SK-N-SH treated with all-trans-retinoic acid at 6 μM for 48 hours (cell line): Measurements from ENCODE around the gene KCNH2.

ENCODE experiments used
- ATAC-seq: fragments of 200-7000 bp; cut with Tn5 transposase; 3 replicates; pipeline ENCODE4 v1.9.1; 2020; ENCODE audit warnings: mild to moderate bottlenecking, moderate library complexity
- BACH2 ChIP-seq: fragments of 250-450 bp; sonication (Bioruptor Pico); IDR thresholded peaks from 2 replicates; pipeline ENCODE4 v1.9.0; 2021; ENCODE audit warnings: mild to moderate bottlenecking, borderline replicate concordance
- CSDC2 ChIP-seq: fragments of 250-450 bp; sonication (Bioruptor Pico); IDR thresholded peaks from 2 replicates; pipeline ENCODE4 v1.5.0; 2020; ENCODE audit warnings: mild to moderate bottlenecking, moderate library complexity
- ESRRG ChIP-seq: fragments of 250-450 bp; sonication (Bioruptor Pico); IDR thresholded peaks from 2 replicates; pipeline ENCODE4 v1.6.1; 2021; ENCODE audit warnings: mild to moderate bottlenecking
- GLIS3 ChIP-seq: fragments of 250-450 bp; sonication (Bioruptor Pico); IDR thresholded peaks from 2 replicates; pipeline ENCODE4 v1.5.0; 2020; ENCODE audit warnings: mild to moderate bottlenecking, moderate library complexity
- ISL1 ChIP-seq: fragments of 250-450 bp; sonication (Bioruptor Pico); IDR thresholded peaks from 2 replicates; pipeline ENCODE4 v2.1.2; 2022; ENCODE audit warnings: mild to moderate bottlenecking, moderate library complexity
- OSR1 ChIP-seq: fragments of 250-450 bp; sonication (Bioruptor Pico); IDR thresholded peaks from 2 replicates; pipeline ENCODE4 v1.8.0; 2022; ENCODE audit warnings: moderate library complexity, mild to moderate bottlenecking, inconsistent platforms
- PATZ1 ChIP-seq: fragments of 250-450 bp; sonication (Bioruptor Pico); IDR thresholded peaks from 2 replicates; pipeline ENCODE4 v1.8.0; 2020; ENCODE audit warnings: mild to moderate bottlenecking, moderate library complexity, borderline replicate concordance
- PPARA ChIP-seq: fragments of 250-450 bp; sonication (Bioruptor Pico); IDR thresholded peaks from 2 replicates; pipeline ENCODE4 v1.5.0; 2020; ENCODE audit warnings: mild to moderate bottlenecking, borderline replicate concordance
- RARB ChIP-seq: fragments of 250-450 bp; sonication (Bioruptor Pico); IDR thresholded peaks from 2 replicates; pipeline ENCODE4 v1.8.0; 2021; ENCODE audit warnings: mild to moderate bottlenecking, moderate library complexity
- SNAI2 ChIP-seq: fragments of 250-450 bp; sonication (Bioruptor Pico); IDR thresholded peaks from 2 replicates; pipeline ENCODE4 v1.5.0; 2020; ENCODE audit warnings: mild to moderate bottlenecking, moderate library complexity
- TCF4 ChIP-seq: fragments of 250-450 bp; sonication (Bioruptor Pico); IDR thresholded peaks from 2 replicates; pipeline ENCODE4 v1.8.0; 2021; ENCODE audit warnings: mild to moderate bottlenecking, moderate library complexity, borderline replicate concordance
- TSHZ2 ChIP-seq: fragments of 250-450 bp; sonication (Bioruptor Pico); IDR thresholded peaks from 2 replicates; pipeline ENCODE4 v1.5.0; 2020; ENCODE audit warnings: mild to moderate bottlenecking, moderate library complexity
- ZC3H10 ChIP-seq: fragments of 250-450 bp; sonication (Bioruptor Pico); IDR thresholded peaks from 2 replicates; pipeline ENCODE4 v1.5.1; 2021; ENCODE audit warnings: mild to moderate bottlenecking, moderate library complexity
- ZFP3 ChIP-seq: fragments of 250-450 bp; sonication (Bioruptor Pico); IDR thresholded peaks from 2 replicates; pipeline ENCODE4 v1.5.0; 2020; ENCODE audit warnings: mild to moderate bottlenecking, moderate library complexity
- ZNF565 ChIP-seq: fragments of 450-650 bp; formaldehyde crosslinking; conservative IDR thresholded peaks from 2 replicates; pipeline ENCODE4 v1.5.0; 2020; ENCODE audit warnings: low read depth, mild to moderate bottlenecking, moderate library complexity
- ZNF8 ChIP-seq: fragments of 450-650 bp; formaldehyde crosslinking; IDR thresholded peaks from 2 replicates; pipeline ENCODE4 v1.5.0; 2020; ENCODE audit warnings: mild to moderate bottlenecking, moderate library complexity
- TF ChIP-seq, protein P1 (sequence below): fragments of 250-450 bp; sonication (Bioruptor Pico); IDR thresholded peaks from 2 replicates; pipeline ENCODE4 v1.8.0; 2021; ENCODE audit warnings: low read depth, mild to moderate bottlenecking, moderate library complexity, borderline replicate concordance

The KCNH2 gene

GRCh38 chr7:150947761-150948651, 30.1 kb downstream of the KCNH2 start:
- no peak for TF ChIP-seq ISL1 (CRISPR knock-in tag)
- TF ChIP-seq ZNF565 (CRISPR knock-in tag): no peak
- TF ChIP-seq, protein P1, sequence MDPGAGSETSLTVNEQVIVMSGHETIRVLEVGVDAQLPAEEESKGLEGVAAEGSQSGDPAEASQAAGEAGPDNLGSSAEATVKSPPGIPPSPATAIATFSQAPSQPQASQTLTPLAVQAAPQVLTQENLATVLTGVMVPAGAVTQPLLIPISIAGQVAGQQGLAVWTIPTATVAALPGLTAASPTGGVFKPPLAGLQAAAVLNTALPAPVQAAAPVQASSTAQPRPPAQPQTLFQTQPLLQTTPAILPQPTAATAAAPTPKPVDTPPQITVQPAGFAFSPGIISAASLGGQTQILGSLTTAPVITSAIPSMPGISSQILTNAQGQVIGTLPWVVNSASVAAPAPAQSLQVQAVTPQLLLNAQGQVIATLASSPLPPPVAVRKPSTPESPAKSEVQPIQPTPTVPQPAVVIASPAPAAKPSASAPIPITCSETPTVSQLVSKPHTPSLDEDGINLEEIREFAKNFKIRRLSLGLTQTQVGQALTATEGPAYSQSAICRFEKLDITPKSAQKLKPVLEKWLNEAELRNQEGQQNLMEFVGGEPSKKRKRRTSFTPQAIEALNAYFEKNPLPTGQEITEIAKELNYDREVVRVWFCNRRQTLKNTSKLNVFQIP (CRISPR knock-in tag): no peak
- no peak for TF ChIP-seq ESRRG (CRISPR knock-in tag)
- no peak for TF ChIP-seq PPARA (CRISPR knock-in tag)
- TF ChIP-seq BACH2 (CRISPR knock-in tag): no peak
- no peak for TF ChIP-seq TCF4 (CRISPR knock-in tag)
- no peak for TF ChIP-seq GLIS3 (CRISPR knock-in tag)
- TF ChIP-seq RARB (CRISPR knock-in tag): no peak
- ATAC-seq: no peak

GRCh38 chr7:150947241-150947745, 30.8 kb downstream of the KCNH2 start:
- ATAC-seq: no peak
- TF ChIP-seq ZNF8 (CRISPR knock-in tag) (no peak), TSHZ2 (CRISPR knock-in tag) (no peak), ZFP3 (CRISPR knock-in tag) (no peak), CSDC2 (no peak), OSR1 (CRISPR knock-in tag) (no peak), ISL1 (CRISPR knock-in tag) (no peak), PATZ1 (CRISPR knock-in tag) (no peak), ZC3H10 (no peak), SNAI2 (CRISPR knock-in tag) (no peak), PPARA (CRISPR knock-in tag) (no peak), RARB (CRISPR knock-in tag) (no peak)

DNA sequence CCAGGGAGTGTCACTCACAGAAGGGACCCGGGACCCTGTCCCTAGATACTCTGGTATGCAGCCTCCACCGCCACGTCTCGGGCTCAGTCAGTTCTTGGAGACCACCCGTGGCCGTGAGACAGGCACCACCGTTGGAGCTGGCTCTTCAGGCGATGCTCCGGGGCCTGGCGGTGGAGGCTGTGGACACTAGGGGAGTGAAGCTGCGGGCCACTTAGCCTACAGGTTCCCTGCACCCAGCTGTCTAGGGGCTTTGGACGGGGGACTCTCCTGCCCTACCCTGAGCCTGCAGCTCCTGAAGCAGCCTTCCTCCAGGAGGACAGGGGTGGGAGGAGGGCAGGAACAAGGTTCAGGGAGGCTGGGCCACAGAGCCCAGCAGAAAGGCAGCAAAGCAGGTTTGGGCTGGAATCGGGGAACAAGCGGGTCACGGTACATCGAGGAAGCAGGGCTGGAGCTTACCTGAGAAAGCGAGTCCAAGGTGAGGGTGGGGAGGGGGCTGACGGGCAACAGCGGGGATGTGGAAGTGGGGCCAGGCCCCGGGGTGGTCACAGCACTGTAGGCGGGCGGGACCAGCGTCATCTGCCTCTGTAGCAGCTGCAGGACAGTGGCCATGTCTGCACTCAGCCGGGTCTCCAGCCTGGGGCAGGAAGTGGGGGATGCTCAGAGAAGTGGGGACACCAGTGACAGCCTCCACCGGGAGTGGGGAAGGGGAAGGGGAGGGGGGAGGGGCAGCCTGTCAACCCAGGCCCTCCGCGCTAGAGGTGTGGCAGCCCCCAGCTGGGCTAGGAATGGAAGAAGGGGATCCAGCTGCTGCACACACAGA, 31.5 kb downstream of the KCNH2 start:
- ATAC-seq: no peak
- no peak for TF ChIP-seq RARB (CRISPR knock-in tag)
- TF ChIP-seq, protein P1 (CRISPR knock-in tag): no peak
- TF ChIP-seq SNAI2 (CRISPR knock-in tag): no peak
- TF ChIP-seq TCF4 (CRISPR knock-in tag): no peak
- no peak for TF ChIP-seq PATZ1 (CRISPR knock-in tag)
- no peak for TF ChIP-seq ESRRG (CRISPR knock-in tag)
- TF ChIP-seq, all 23 proteins: peak for 0
